Dermis blood vessel endothelial cell (primary cell): Measurements from ENCODE around the gene CLEC9A. TPM values are rescaled to one million over a fixed set of nuclear protein-coding genes. Genes with fewer than 3 reads are reported as not detected.

Experiments
- DNase-seq: peaks from one replicate; pipeline ENCODE4 v3.0.0; 2010
- total RNA-seq: library from RNA; depleted of rRNA; stranded (reverse); fragments of >200 nt; gene quantifications from 2 replicates; pipeline ENCODE4 v1.2.3, GENCODE V29; 2014

Gene CLEC9A
- total RNA-seq, 1 donor from 2014 or later, result not detected

- DNase-seq, result peak; percentile 96
Measured at GRCh38 chr12:10067942-10068341, 37.5 kb downstream of the CLEC9A start.

DNA sequence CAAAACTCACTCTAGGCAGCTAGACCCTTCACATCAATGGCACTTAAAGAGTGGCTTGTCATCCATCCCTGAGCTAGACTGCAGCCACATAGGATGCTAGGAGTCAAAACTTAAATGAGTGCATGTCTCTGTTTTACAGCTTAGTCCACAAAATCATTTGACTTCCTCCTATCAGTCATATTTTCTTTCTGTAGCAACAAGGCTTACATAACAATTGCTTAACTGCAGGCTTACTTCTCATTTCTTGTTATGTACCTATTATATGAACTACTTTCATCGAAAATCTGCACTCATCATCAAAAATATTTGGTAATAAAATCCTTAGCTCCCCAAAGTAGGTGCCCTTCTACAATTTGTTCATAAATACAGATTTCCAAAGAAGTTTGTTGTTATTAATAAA is 38.2 kb downstream of the CLEC9A start:
- peak; percentile 60 for DNase-seq

- DNase-seq, result peak; percentile 85
Measured at GRCh38 chr12:10069099-10069498, 38.6 kb downstream of the CLEC9A start.

DNA sequence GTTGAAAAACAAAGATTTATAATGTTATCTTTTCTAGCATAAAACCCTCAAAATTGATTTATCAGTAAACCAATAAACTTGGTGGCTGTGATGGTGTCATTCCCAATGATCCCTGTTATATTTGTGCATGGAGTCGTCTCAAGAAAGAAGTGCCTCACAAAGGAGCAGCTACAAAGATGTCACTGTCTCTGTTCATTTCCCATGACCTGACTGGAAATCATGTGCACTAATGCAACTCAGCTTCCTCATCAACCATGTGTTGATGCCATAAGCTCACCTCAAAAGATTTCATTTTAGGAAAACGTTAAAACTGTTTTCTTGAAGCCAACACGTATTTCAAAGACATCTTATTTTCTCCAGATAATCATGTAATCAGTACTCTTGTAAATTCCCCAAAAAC is 39.5 kb downstream of the CLEC9A start:
- no peak for DNase-seq

- DNase-seq, result no peak
Measured at GRCh38 chr12:10070380-10070779, 39.9 kb downstream of the CLEC9A start.

GRCh38 chr12:10072131-10072530 is 41.6 kb downstream of the CLEC9A start:
- no peak for DNase-seq

DNA sequence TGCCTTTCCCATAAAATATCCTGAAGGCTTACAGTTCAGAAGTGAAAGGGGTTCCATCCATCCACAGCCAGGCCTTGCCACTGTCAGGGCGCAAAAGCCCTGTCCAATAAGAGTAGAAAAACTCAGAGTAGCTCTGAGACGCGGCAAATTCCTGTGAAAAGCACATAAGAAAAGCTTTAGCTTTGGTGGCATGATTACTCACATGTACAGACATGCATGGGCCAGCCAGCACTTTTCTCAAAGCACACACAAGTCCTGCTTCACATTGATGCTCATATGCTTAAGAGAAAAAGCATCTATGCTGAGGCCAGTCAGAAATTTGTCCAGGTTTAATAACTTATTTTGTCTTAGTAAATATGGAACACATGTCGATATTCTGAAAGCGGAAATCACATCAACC is 42.8 kb downstream of the CLEC9A start:
- DNase-seq, result no peak

GRCh38 chr12:10075451-10075850 is 45.0 kb downstream of the CLEC9A start:
- DNase-seq, result peak; percentile 70

- no peak for DNase-seq
Measured at GRCh38 chr12:10082117-10082874, 51.8 kb downstream of the CLEC9A start.

- no peak for DNase-seq
Measured at GRCh38 chr12:10084733-10085132, 54.3 kb downstream of the CLEC9A start.

- no peak for DNase-seq
Measured at GRCh38 chr12:10086387-10086786, 55.9 kb downstream of the CLEC9A start.

GRCh38 chr12:10088031-10088430 is 57.5 kb downstream of the CLEC9A start:
- no peak for DNase-seq

DNA sequence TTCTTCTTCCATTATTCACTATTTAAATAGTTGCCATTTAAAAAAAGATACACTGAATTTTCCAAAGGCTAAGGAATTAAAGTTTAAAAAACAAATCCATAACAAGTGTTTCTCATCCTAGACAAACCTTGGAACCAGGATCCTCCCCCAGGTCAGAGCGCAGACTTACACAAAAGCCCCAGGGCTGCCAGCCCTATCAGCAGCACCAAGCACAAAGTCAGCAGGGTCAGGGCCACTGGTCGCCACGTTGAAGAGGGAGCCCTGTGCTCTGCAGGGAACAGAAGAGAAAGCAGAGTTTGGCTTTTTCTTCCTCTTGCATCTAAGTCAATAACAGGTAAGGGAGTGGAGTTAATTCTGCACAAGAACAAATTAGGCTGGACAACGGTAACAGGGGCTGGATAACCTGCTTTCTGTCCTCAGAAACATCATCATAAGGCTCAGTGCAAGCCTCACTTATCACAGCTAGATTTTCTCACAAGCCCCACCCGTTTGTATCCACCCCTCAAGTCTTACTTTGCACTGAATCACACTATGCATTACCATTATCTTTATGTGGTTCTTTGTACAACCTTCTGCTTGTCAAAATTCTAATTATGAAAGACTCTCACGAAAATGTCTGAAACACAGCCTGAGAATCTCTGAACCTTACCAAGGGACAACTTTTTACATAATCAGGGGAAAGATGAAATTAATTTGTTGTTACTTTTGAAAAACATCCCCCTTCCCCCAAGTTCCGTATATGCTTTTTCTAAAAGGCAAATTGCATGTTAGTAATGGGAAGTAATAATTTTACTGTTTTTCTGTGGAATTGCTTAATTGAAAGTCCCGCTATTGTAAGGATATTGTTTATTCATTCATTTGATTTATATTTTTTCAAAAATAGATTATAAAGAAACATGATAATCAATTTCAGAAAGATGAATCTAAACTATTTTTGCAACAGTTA is 58.7 kb downstream of the CLEC9A start:
- DNase-seq, result no peak

GRCh38 chr12:10094646-10095395 is 64.3 kb downstream of the CLEC9A start:
- DNase-seq, result no peak

- no peak for DNase-seq
Measured at GRCh38 chr12:10095971-10096370, 65.5 kb downstream of the CLEC9A start.

GRCh38 chr12:10097521-10097920 is 67.0 kb downstream of the CLEC9A start:
- peak; percentile 62 for DNase-seq

GRCh38 chr12:10098791-10099190 is 68.3 kb downstream of the CLEC9A start, which contains the start of gene CLEC1A:
CLEC1A (minus strand) TSS chr12:10098985; CDS start chr12:10098922, 63 bp downstream.
- DNase-seq, result peak; percentile 85

DNA sequence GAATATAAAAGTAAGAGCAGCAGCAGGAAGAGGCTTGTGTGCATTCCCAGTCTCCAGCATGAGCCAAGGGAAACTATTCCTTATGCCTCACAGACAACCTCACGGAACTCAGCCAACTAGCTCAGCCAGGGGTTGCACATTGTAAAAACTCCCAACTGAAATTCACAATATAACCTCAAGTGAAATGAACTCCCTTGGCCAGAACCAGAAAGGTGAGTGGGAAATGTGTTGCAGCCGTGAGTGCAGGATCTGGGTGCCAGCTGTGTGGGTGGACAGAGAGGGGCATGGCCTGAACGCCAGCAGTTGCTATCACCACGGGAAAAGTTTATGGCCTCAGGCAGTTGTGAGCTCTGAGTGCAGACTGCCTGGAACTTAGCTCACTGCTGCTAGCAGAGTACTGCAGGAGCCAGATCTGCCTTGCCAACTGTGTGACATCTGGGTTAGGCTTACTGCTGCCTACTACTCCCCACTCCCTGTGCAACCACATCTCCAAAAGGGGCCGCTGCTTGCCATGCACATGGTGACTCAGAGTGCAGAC is 70.6 kb downstream of the CLEC9A start:
- no peak for DNase-seq

DNA sequence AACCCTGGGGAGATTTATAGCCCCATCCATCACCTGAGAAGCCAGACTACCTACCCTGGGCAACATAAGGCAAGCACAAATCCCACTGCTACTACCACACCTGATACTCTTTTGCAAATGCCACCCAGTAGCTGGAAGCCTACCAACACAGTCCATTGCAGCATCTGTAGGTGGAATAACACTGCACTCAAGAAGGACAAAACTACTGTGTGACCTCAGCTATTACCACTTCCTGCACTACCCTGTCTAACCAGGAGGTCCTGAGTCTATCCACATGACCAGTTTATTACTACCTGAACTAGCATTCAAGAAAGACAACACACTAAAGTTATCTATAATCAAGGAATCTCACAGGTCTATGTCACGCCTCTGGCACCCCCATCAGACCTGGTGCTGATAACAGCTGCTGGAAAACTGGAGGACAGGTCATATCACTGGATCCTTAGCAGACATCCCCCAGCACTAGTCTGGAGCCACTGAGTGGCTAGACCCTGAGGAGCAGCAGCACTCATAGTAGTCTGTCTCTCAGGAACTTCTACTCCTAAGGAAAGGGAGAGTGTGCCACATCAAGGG is 71.3 kb downstream of the CLEC9A start:
- DNase-seq, result no peak

DNA sequence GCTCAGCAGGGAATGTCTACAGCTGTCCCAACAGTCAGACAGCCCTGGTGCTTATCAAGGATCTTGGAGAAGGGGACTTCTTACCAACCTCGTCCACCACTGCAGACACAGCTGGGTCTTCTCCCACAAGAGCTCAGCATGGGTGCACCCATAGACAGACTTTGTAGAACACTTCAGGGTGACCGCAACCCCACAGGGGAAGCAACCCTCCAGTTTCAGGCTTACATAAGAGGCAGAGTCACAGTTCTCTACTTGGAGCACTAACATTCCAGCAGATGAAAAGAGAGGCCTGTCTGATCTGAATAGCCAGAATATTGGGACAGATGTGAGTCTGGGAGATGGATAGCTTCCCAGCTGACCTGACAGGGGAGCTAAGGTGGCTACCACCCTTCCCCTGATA is 71.8 kb downstream of the CLEC9A start:
- no peak for DNase-seq

- DNase-seq, result no peak
Measured at GRCh38 chr12:10110256-10110844, 79.9 kb downstream of the CLEC9A start.

- no peak for DNase-seq
Measured at GRCh38 chr12:10111451-10111850, 81.0 kb downstream of the CLEC9A start.
